DOHH2 (cell line): ENCODE data around the gene NIT1.

ENCODE experiments used
- EZH2phosphoT487 ChIP-seq: fragments of 200-600 bp; sonication (generic); IDR thresholded peaks from 2 replicates; pipeline ENCODE4 v1.6.1; 2017; ENCODE audit warnings: borderline replicate concordance, mild to moderate bottlenecking, antibody characterized with exemption, low read length, moderate library complexity, mixed read lengths
- TF ChIP-seq, protein P1 (sequence below): fragments of 200-600 bp; sonication (generic); IDR thresholded peaks from one replicate; pipeline ENCODE4 v1.5.1; 2014; ENCODE audit warnings: antibody characterized with exemption, mild to moderate bottlenecking, low read depth, low read length; ENCODE audit not compliant: poor library complexity, severe bottlenecking

GRCh38 chr1:161077426-161077825 lies 40.5 kb upstream of the NIT1 start:
- TF ChIP-seq, protein P1, sequence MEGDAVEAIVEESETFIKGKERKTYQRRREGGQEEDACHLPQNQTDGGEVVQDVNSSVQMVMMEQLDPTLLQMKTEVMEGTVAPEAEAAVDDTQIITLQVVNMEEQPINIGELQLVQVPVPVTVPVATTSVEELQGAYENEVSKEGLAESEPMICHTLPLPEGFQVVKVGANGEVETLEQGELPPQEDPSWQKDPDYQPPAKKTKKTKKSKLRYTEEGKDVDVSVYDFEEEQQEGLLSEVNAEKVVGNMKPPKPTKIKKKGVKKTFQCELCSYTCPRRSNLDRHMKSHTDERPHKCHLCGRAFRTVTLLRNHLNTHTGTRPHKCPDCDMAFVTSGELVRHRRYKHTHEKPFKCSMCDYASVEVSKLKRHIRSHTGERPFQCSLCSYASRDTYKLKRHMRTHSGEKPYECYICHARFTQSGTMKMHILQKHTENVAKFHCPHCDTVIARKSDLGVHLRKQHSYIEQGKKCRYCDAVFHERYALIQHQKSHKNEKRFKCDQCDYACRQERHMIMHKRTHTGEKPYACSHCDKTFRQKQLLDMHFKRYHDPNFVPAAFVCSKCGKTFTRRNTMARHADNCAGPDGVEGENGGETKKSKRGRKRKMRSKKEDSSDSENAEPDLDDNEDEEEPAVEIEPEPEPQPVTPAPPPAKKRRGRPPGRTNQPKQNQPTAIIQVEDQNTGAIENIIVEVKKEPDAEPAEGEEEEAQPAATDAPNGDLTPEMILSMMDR = no peak
- no peak for TF ChIP-seq EZH2phosphoT487
